WTC11 (cell line): ENCODE data around the gene LYPD6. TPM values are rescaled to one million over a fixed set of nuclear protein-coding genes. Genes with fewer than 3 reads are reported as not detected.

Experiments
- ATAC-seq: fragments of 200-7000 bp; cut with Tn5 transposase; 2 replicates; pipeline ENCODE4 v1.10.0; 2021; ENCODE audit warnings: mild to moderate bottlenecking, moderate library complexity
- CTCF ChIA-PET: fragments of 300-600 bp; sonication (Branson Sonifier 250); formaldehyde crosslinking; loops from one replicate; lab custom pipeline; 2021; ENCODE audit warnings: antibody characterized with exemption; lab: Charles Lee
- POLR2A ChIA-PET: fragments of 350-600 bp; sonication (Branson Sonifier 250); formaldehyde crosslinking; loops from one replicate; lab custom pipeline; 2021; ENCODE audit warnings: antibody characterized with exemption; lab: Charles Lee
- DNase-seq: peaks from one replicate; pipeline ENCODE4 v3.0.0; 2021; ENCODE audit warnings: low spot score
- H3K27ac Mint-ChIP-seq: 2 replicates; pipeline ENCODE4 v1.8.0; 2021; ENCODE audit warnings: mixed read lengths
- H3K27me3 Mint-ChIP-seq: 2 replicates; pipeline ENCODE4 v1.8.0; 2021; ENCODE audit warnings: low read depth, mild to moderate bottlenecking, moderate library complexity, mixed read lengths
- H3K36me3 Mint-ChIP-seq: 2 replicates; pipeline ENCODE4 v1.8.0; 2021; ENCODE audit warnings: mixed read lengths
- H3K4me1 Mint-ChIP-seq: 2 replicates; pipeline ENCODE4 v1.8.0; 2022; ENCODE audit warnings: mixed read lengths
- H3K4me3 Mint-ChIP-seq: 2 replicates; pipeline ENCODE4 v1.8.0; 2021; ENCODE audit warnings: mild to moderate bottlenecking, moderate library complexity, mixed read lengths
- H3K9me3 Mint-ChIP-seq: 2 replicates; pipeline ENCODE4 v1.8.0; 2021; ENCODE audit warnings: mixed read lengths
- CREB1 ChIP-seq: sonication (generic); formaldehyde crosslinking; IDR thresholded peaks from 2 replicates; pipeline ENCODE4 v1.8.0; 2023; ENCODE audit warnings: mild to moderate bottlenecking, missing genetic modification reagents
- E2F4 ChIP-seq: sonication (generic); formaldehyde crosslinking; IDR thresholded peaks from 2 replicates; pipeline ENCODE4 v1.8.1; 2022; ENCODE audit warnings: low read depth, mild to moderate bottlenecking, moderate library complexity, missing genetic modification reagents, borderline replicate concordance
- FOXP1 ChIP-seq: sonication (generic); formaldehyde crosslinking; IDR thresholded peaks from 2 replicates; pipeline ENCODE4 v1.8.0; 2022; ENCODE audit warnings: missing genetic modification reagents, mild to moderate bottlenecking, moderate library complexity, borderline replicate concordance
- FOXP4 ChIP-seq: sonication (generic); formaldehyde crosslinking; IDR thresholded peaks from 2 replicates; pipeline ENCODE4 v1.8.0; 2022; ENCODE audit warnings: mild to moderate bottlenecking, missing genetic modification reagents
- HMGA2 ChIP-seq: fragments of 250-450 bp; sonication (Bioruptor Pico); IDR thresholded peaks from 2 replicates; pipeline ENCODE4 v1.4.0; 2021; ENCODE audit warnings: mild to moderate bottlenecking, moderate library complexity
- IRF1 ChIP-seq: sonication (generic); formaldehyde crosslinking; IDR thresholded peaks from 2 replicates; pipeline ENCODE4 v1.8.0; 2023; ENCODE audit warnings: missing genetic modification reagents
- NFE2L1 ChIP-seq: sonication (generic); formaldehyde crosslinking; IDR thresholded peaks from 2 replicates; pipeline ENCODE4 v1.8.1; 2023; ENCODE audit warnings: missing genetic modification reagents
- NR2C2 ChIP-seq: sonication (generic); formaldehyde crosslinking; IDR thresholded peaks from 2 replicates; pipeline ENCODE4 v1.8.0; 2022; ENCODE audit warnings: mild to moderate bottlenecking, missing genetic modification reagents
- SP1 ChIP-seq: sonication (generic); formaldehyde crosslinking; conservative IDR thresholded peaks from 2 replicates; pipeline ENCODE4 v1.8.1; 2022; ENCODE audit warnings: missing genetic modification reagents
- USF2 ChIP-seq: sonication (generic); formaldehyde crosslinking; IDR thresholded peaks from 2 replicates; pipeline ENCODE4 v1.8.1; 2023; ENCODE audit warnings: mild to moderate bottlenecking, missing genetic modification reagents, moderate library complexity
- ZNF219 ChIP-seq: sonication (generic); formaldehyde crosslinking; IDR thresholded peaks from 2 replicates; pipeline ENCODE4 v1.8.0; 2023; ENCODE audit warnings: missing genetic modification reagents, mild to moderate bottlenecking, borderline replicate concordance
- ZNF232 ChIP-seq: sonication (generic); formaldehyde crosslinking; IDR thresholded peaks from 2 replicates; pipeline ENCODE4 v1.8.0; 2022; ENCODE audit warnings: mild to moderate bottlenecking, missing genetic modification reagents
- ZNF416 ChIP-seq: fragments of 250-450 bp; sonication (Bioruptor Pico); IDR thresholded peaks from 2 replicates; pipeline ENCODE4 v1.9.0; 2021; ENCODE audit warnings: mild to moderate bottlenecking, inconsistent platforms
- total RNA-seq: library from RNA; stranded (reverse); gene quantifications from 3 replicates; pipeline ENCODE4 v1.2.3, GENCODE V29; 2021
- TF ChIP-seq, protein P1 (sequence below): sonication (generic); formaldehyde crosslinking; IDR thresholded peaks from 2 replicates; pipeline ENCODE4 v1.8.1; 2022; ENCODE audit warnings: missing genetic modification reagents, borderline replicate concordance
- TF ChIP-seq, protein P2 (sequence below): sonication (generic); formaldehyde crosslinking; IDR thresholded peaks from 2 replicates; pipeline ENCODE4 v1.8.0; 2022; ENCODE audit warnings: mild to moderate bottlenecking, missing genetic modification reagents
- TF ChIP-seq, protein P3 (sequence below): sonication (generic); formaldehyde crosslinking; IDR thresholded peaks from 2 replicates; pipeline ENCODE4 v1.8.1; 2022; ENCODE audit warnings: mild to moderate bottlenecking, moderate library complexity, missing genetic modification reagents
- TF ChIP-seq, protein P4 (sequence below): fragments of 250-450 bp; sonication (Bioruptor Pico); IDR thresholded peaks from 2 replicates; pipeline ENCODE4 v2.1.2; 2022; ENCODE audit warnings: mild to moderate bottlenecking, moderate library complexity
- TF ChIP-seq, protein P5 (sequence below): fragments of 250-450 bp; sonication (Bioruptor Pico); IDR thresholded peaks from 2 replicates; pipeline ENCODE4 v1.9.0; 2021; ENCODE audit warnings: mild to moderate bottlenecking, borderline replicate concordance

Gene LYPD6
- total RNA-seq, 1 experiment from 2014 or later: 4.8 TPM

DNA sequence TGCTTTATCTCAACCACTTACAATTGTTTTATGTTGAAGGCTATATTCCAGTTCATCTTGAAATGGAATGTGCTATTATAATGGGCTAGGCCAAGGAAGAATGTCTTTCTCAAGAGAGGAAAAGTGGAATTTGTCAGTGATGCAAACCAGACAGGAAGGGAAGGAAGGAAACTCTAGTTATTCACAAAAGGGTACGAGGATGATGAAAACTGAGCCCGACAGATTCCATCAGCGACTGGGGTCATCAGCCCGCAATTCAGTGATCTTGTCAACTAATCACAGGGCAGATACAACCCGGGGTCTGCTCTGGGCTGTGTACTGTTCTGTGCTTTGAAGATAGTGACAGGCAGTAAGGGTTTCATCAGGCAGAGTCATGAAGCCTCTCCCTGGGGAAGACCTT, 23.4 kb upstream of the LYPD6 start:
- ChIA-PET POLR2A (no interaction called here), CTCF (no interaction called here)
- Mint-ChIP-seq H3K9me3 (no peaks in the 10 kb centered on the region), H3K27ac (no peak overlapping the region), H3K4me1 (peaks cover 4% of the 10 kb centered on the region; the same call in 1 of the 2 replicates), H3K36me3 (no peaks in the 10 kb centered on the region), H3K4me3 (no peak overlapping the region), H3K27me3 (peaks cover 16% of the 10 kb centered on the region)
- TF ChIP-seq FOXP4 (CRISPR knock-in tag) (no peak), IRF1 (no peak), ZNF219 (CRISPR knock-in tag) (no peak), ZNF232 (CRISPR knock-in tag) (no peak), E2F4 (CRISPR knock-in tag) (no peak), NFE2L1 (CRISPR knock-in tag) (no peak), ZNF416 (no peak), SP1 (CRISPR knock-in tag) (no peak), FOXP1 (CRISPR knock-in tag) (no peak), NR2C2 (CRISPR knock-in tag) (no peak), USF2 (CRISPR knock-in tag) (no peak), HMGA2 (CRISPR knock-in tag) (no peak), CREB1 (CRISPR knock-in tag) (no peak)
- TF ChIP-seq, protein P1, sequence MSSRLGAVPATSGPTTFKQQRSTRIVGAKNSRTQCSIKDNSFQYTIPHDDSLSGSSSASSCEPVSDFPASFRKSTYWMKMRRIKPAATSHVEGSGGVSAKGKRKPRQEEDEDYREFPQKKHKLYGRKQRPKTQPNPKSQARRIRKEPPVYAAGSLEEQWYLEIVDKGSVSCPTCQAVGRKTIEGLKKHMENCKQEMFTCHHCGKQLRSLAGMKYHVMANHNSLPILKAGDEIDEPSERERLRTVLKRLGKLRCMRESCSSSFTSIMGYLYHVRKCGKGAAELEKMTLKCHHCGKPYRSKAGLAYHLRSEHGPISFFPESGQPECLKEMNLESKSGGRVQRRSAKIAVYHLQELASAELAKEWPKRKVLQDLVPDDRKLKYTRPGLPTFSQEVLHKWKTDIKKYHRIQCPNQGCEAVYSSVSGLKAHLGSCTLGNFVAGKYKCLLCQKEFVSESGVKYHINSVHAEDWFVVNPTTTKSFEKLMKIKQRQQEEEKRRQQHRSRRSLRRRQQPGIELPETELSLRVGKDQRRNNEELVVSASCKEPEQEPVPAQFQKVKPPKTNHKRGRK: no peak
- TF ChIP-seq, protein P2, sequence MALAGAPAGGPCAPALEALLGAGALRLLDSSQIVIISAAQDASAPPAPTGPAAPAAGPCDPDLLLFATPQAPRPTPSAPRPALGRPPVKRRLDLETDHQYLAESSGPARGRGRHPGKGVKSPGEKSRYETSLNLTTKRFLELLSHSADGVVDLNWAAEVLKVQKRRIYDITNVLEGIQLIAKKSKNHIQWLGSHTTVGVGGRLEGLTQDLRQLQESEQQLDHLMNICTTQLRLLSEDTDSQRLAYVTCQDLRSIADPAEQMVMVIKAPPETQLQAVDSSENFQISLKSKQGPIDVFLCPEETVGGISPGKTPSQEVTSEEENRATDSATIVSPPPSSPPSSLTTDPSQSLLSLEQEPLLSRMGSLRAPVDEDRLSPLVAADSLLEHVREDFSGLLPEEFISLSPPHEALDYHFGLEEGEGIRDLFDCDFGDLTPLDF (CRISPR knock-in tag): no peak
- TF ChIP-seq, protein P3, sequence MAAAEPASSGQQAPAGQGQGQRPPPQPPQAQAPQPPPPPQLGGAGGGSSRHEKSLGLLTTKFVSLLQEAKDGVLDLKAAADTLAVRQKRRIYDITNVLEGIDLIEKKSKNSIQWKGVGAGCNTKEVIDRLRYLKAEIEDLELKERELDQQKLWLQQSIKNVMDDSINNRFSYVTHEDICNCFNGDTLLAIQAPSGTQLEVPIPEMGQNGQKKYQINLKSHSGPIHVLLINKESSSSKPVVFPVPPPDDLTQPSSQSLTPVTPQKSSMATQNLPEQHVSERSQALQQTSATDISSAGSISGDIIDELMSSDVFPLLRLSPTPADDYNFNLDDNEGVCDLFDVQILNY: no peak
- TF ChIP-seq, protein P4, sequence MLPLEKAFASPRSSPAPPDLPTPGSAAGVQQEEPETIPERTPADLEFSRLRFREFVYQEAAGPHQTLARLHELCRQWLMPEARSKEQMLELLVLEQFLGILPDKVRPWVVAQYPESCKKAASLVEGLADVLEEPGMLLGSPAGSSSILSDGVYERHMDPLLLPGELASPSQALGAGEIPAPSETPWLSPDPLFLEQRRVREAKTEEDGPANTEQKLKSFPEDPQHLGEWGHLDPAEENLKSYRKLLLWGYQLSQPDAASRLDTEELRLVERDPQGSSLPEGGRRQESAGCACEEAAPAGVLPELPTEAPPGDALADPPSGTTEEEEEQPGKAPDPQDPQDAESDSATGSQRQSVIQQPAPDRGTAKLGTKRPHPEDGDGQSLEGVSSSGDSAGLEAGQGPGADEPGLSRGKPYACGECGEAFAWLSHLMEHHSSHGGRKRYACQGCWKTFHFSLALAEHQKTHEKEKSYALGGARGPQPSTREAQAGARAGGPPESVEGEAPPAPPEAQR: no peak
- TF ChIP-seq, protein P5, sequence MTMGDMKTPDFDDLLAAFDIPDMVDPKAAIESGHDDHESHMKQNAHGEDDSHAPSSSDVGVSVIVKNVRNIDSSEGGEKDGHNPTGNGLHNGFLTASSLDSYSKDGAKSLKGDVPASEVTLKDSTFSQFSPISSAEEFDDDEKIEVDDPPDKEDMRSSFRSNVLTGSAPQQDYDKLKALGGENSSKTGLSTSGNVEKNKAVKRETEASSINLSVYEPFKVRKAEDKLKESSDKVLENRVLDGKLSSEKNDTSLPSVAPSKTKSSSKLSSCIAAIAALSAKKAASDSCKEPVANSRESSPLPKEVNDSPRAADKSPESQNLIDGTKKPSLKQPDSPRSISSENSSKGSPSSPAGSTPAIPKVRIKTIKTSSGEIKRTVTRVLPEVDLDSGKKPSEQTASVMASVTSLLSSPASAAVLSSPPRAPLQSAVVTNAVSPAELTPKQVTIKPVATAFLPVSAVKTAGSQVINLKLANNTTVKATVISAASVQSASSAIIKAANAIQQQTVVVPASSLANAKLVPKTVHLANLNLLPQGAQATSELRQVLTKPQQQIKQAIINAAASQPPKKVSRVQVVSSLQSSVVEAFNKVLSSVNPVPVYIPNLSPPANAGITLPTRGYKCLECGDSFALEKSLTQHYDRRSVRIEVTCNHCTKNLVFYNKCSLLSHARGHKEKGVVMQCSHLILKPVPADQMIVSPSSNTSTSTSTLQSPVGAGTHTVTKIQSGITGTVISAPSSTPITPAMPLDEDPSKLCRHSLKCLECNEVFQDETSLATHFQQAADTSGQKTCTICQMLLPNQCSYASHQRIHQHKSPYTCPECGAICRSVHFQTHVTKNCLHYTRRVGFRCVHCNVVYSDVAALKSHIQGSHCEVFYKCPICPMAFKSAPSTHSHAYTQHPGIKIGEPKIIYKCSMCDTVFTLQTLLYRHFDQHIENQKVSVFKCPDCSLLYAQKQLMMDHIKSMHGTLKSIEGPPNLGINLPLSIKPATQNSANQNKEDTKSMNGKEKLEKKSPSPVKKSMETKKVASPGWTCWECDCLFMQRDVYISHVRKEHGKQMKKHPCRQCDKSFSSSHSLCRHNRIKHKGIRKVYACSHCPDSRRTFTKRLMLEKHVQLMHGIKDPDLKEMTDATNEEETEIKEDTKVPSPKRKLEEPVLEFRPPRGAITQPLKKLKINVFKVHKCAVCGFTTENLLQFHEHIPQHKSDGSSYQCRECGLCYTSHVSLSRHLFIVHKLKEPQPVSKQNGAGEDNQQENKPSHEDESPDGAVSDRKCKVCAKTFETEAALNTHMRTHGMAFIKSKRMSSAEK (CRISPR knock-in tag): no peak
- no peak for DNase-seq
- ATAC-seq: no peak
